Lung (tissue), 12 donors: ENCODE results near the gene TEC. TPM values are rescaled to one million over a fixed set of nuclear protein-coding genes. Genes with fewer than 3 reads are reported as not detected.

Experiments
- ATAC-seq: fragments of 200-7000 bp; cut with Tn5 transposase; one replicate; pipeline ENCODE4 v1.9.1; 2020; ENCODE audit warnings: moderate number of reproducible peaks; ENCODE audit not compliant: insufficient read depth, low FRiP score
- DNase-seq, 3 donors: peaks; one replicate each; pipeline ENCODE4 v3.0.0-alpha.2; 2013 to 2017
- H3K27ac ChIP-seq, 2 donors: one replicate each; pipeline ENCODE4 v1.5.1; 2013; ENCODE audit warnings: mild to moderate bottlenecking in 2 of 2, moderate library complexity in 2 of 2, control low read depth in 1 of 2, inconsistent platforms in 1 of 2, low read depth in 1 of 2, low read length in 1 of 2
- H3K27me3 ChIP-seq, 3 donors: one replicate each; pipeline ENCODE4 v1.5.1; 2013; ENCODE audit warnings: low read length in 2 of 3; ENCODE audit not compliant: control insufficient read depth in 3 of 3, insufficient read depth in 3 of 3
- H3K36me3 ChIP-seq, 4 donors: one replicate each; pipeline ENCODE4 v1.5.1; 2013; ENCODE audit warnings: low read length in 4 of 4, mild to moderate bottlenecking in 1 of 4, moderate library complexity in 1 of 4; ENCODE audit not compliant: control insufficient read depth in 4 of 4, insufficient read depth in 4 of 4
- H3K4me1 ChIP-seq, 5 donors: one replicate each; pipeline ENCODE4 v1.5.1; 2013; ENCODE audit warnings: low read length in 5 of 5, mild to moderate bottlenecking in 2 of 5, moderate library complexity in 1 of 5; ENCODE audit not compliant: control insufficient read depth in 5 of 5, insufficient read depth in 5 of 5
- H3K4me3 ChIP-seq: one replicate; pipeline ENCODE4 v1.5.1; 2013; ENCODE audit warnings: mild to moderate bottlenecking, control low read depth, moderate library complexity
- H3K9ac ChIP-seq, 2 donors: one replicate each; pipeline ENCODE4 v1.5.1; 2013; ENCODE audit warnings: low read length in 2 of 2, control low read depth in 1 of 2; ENCODE audit not compliant: insufficient read depth in 1 of 2
- H3K9me3 ChIP-seq, 4 donors: one replicate each; pipeline ENCODE4 v1.5.1; 2013; ENCODE audit warnings: low read length in 3 of 4, mild to moderate bottlenecking in 1 of 4, moderate library complexity in 1 of 4; ENCODE audit not compliant: control insufficient read depth in 4 of 4, insufficient read depth in 3 of 4
- WGBS, 2 donors: extraction: QIAGEN DNeasy Blood & Tissue Kit; methylation state at CpG; one replicate each; pipeline ENCODE4 v1.1.7; 2013; 5-methylcytosine and 5-hydroxymethylcytosine counted together
- polyA plus RNA-seq, 2 donors: library from polyadenylated mRNA; stranded (reverse); fragments of 200-250 nt; gene quantifications; one replicate each; pipeline ENCODE4 v1.2.1, GENCODE V29; 2013
- total RNA-seq, 2 donors: library from RNA; depleted of rRNA in 1 of 2; stranded (reverse); fragments of >200 nt in 1 of 2; gene quantifications; one replicate each; pipeline ENCODE4 v1.2.1, GENCODE V29; 2014 to 2021
- TF ChIP-seq, protein P1 (sequence below): IDR thresholded peaks from 2 replicates; pipeline ENCODE4 v1.5.1; 2012; ENCODE audit warnings: mild to moderate bottlenecking; ENCODE audit errors: control extremely low read depth, extremely low read depth
- donor health status: control.
- donor health status: control.
- donor health status: Bipolar disorder and iron deficiency.
- donor health status: healthy.
- donor health status: DM: yes; HTN: yes; CAD: no.

TEC gene
- total and polyA plus RNA-seq, 4 donors = 2.0 to 19.8 (median 3.1) TPM

DNA sequence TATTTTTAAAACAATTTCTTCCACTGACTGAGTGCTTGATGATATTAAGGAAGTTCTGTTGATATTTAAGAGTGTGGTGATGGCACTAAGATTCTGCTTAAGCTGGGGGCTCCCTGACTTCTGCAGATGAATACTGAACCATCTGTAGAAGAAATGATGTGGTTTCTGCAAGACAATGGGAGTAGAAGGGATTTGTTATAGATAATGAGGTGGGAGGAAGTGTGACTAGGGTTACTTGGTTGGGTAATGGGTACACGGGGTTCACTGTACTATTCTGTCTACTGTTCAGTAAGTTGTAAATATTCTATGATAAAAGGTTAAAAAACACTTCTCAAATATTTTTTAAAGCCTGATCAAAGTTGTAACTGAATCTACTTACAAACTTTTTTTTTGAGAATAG lies 74.7 kb downstream of the TEC start:
- Histone ChIP-seq H3K9me3 (no peaks in the 10 kb centered on the region), H3K4me3 (no peak overlapping the region), H3K36me3 (no peaks in the 10 kb centered on the region), H3K27ac (no peak overlapping the region), H3K27me3 (no peaks in the 10 kb centered on the region), H3K4me1 (no peaks in the 10 kb centered on the region), H3K9ac (no peak overlapping the region)
- ATAC-seq (no peak), DNase-seq (no peak)
- TF ChIP-seq, protein P1, sequence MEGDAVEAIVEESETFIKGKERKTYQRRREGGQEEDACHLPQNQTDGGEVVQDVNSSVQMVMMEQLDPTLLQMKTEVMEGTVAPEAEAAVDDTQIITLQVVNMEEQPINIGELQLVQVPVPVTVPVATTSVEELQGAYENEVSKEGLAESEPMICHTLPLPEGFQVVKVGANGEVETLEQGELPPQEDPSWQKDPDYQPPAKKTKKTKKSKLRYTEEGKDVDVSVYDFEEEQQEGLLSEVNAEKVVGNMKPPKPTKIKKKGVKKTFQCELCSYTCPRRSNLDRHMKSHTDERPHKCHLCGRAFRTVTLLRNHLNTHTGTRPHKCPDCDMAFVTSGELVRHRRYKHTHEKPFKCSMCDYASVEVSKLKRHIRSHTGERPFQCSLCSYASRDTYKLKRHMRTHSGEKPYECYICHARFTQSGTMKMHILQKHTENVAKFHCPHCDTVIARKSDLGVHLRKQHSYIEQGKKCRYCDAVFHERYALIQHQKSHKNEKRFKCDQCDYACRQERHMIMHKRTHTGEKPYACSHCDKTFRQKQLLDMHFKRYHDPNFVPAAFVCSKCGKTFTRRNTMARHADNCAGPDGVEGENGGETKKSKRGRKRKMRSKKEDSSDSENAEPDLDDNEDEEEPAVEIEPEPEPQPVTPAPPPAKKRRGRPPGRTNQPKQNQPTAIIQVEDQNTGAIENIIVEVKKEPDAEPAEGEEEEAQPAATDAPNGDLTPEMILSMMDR = no peak
- 18 to 37% methylated on average over 1 of the region's 1 CpG for WGBS, 2 donors

DNA sequence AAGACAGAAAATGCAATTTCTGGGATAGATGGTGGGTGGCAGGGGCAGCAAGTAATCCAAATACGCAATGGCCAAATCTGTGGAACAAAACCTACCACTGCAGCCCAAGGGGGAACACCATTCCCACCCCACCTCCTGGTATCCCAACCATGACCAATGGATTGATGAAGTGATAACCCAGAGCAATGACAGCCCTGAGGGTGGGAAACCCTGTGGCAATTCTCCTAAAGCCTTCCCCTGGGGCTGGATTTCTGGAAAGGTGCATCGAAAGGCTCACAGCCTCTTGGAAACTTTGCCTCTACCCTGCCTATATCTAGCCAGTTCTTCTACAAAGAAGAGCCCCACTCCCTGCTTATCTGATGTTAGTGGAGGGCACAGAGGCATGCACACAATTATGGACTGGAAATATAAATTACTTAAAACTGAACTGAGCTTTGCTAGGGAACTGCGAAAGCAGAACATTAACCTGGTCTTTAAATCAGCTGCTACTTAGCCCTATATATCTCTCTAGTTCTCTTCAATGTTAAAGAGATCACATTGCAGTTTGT lies 75.6 kb downstream of the TEC start:
- 95 to 99% methylated on average over 3 of the region's 3 CpGs for WGBS, 2 donors
- ATAC-seq (no peak), DNase-seq (no peak)
- Histone ChIP-seq H3K9me3 (no peaks in the 10 kb centered on the region), H3K36me3 (no peaks in the 10 kb centered on the region), H3K4me3 (no peak overlapping the region), H3K4me1 (no peaks in the 10 kb centered on the region), H3K27me3 (no peaks in the 10 kb centered on the region), H3K9ac (no peak overlapping the region), H3K27ac (no peak overlapping the region)
- TF ChIP-seq, protein P1 = no peak

DNA sequence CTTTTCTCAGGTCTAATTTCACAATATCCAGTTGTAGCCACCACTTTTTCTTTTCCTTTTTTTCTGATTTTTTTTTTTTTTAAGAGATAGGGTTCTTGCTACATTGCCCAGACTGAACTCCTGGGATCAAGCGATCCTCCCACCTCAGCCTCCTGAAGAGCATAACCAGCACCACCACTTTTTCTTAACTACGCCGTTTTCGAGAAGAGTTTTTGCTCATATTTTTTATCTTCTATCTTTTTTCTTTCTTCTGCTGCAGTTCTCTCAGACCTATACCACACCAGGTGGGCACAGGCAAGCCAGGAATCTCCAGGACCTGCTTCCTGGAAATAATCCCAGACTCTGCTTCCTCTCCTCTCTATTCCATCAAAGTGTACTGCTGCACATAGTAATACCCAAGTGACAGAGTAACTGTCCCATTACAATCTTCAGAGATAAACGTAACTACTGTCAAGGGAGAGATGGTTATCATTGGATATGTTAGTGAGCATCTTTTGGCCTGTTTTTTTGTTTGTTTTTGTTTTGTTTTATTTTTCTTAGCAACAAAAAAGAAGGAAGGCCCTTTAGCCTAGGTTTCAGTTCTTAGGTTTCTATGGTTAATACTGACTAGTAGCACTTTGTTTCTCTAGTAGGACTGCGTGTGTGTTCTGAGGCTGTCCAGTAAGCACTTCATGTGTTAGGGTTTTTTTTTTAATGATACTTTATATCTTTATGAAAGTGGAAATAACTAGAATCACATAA lies 76.4 kb downstream of the TEC start:
- Histone ChIP-seq H3K27me3 (no peaks in the 10 kb centered on the region), H3K4me3 (no peak overlapping the region), H3K9me3 (no peaks in the 10 kb centered on the region), H3K4me1 (no peaks in the 10 kb centered on the region), H3K9ac (no peak overlapping the region), H3K27ac (no peak overlapping the region), H3K36me3 (no peaks in the 10 kb centered on the region)
- TF ChIP-seq, protein P1 = no peak
- 89 to 92% methylated on average over 6 of the region's 6 CpGs for WGBS, 2 donors
- ATAC-seq (no peak), DNase-seq (no peak)
